Neural cell (in vitro differentiated cells): ENCODE results near the gene AGPAT1.

ENCODE experiments used
- CTCF ChIP-seq: fragments of 450-650 bp; IDR thresholded peaks from 2 replicates; pipeline ENCODE4 v1.5.1; 2014; ENCODE audit warnings: antibody characterized with exemption, mild to moderate bottlenecking, moderate library complexity; ENCODE audit not compliant: poor library complexity, severe bottlenecking
- EP300 ChIP-seq: fragments of 450-650 bp; conservative IDR thresholded peaks from 2 replicates; pipeline ENCODE4 v1.6.1; 2014; ENCODE audit warnings: antibody characterized with exemption, mild to moderate bottlenecking, moderate library complexity; ENCODE audit not compliant: poor library complexity, severe bottlenecking
- EZH2 ChIP-seq: fragments of 200-600, 300-800 bp; shearing (Covaris generic), sonication (generic); IDR thresholded peaks from 2 replicates; pipeline ENCODE4 v1.6.1; 2014; ENCODE audit warnings: antibody characterized with exemption, low read length, borderline replicate concordance, mild to moderate bottlenecking; ENCODE audit not compliant: insufficient read depth, poor library complexity, severe bottlenecking
- POLR2AphosphoS5 ChIP-seq: IDR thresholded peaks from 2 replicates; pipeline ENCODE4 v1.6.1; 2012
- RAD21 ChIP-seq: fragments of 450-650 bp; conservative IDR thresholded peaks from 2 replicates; pipeline ENCODE4 v1.6.1; 2014; ENCODE audit warnings: antibody characterized with exemption, mild to moderate bottlenecking, moderate library complexity

GRCh38 chr6:32208996-32209395 lies 33.1 kb upstream of the AGPAT1 start:
- TF ChIP-seq CTCF (no peak), EP300 (no peak), RAD21 (no peak), POLR2AphosphoS5 (no peak), EZH2 (no peak)
